ENCODE data around the gene NPW. TPM values are rescaled to one million over a fixed set of nuclear protein-coding genes. Genes with fewer than 3 reads are reported as not detected.
A peak's percentile ranks its signal among the peaks of the same experiment; 100 is the strongest.

Gene NPW
- total RNA-seq, 3 donors from 2014 or later: not detected

- no peak for DNase-seq (ENCODE audit: low spot score in 2 of 2)
- intact Hi-C loops (cut with DNase I; ENCODE audit: low total_unique reads): no loop called here
These were observed 38.9 kb upstream of the NPW start for GRCh38 chr16:1980770-1981087.

GRCh38 chr16:1981398-1981836 lies 38.2 kb upstream of the NPW start, which contains the start of gene NOXO1:
TSS of gene NOXO1 (minus strand) at chr16:1981469. CDS start at chr16:1981179, 290 bp downstream.
- H3K27ac ChIP-seq: peak within 1 kb of the TSS in 1 of 2 donors; percentile 42
- DNase-seq (ENCODE audit: low spot score in 2 of 2): no peak
- intact Hi-C loops (cut with DNase I; ENCODE audit: low total_unique reads): no loop called here
- no peaks in the 10 kb centered on the region for H3K9me3 ChIP-seq
- peaks cover 8 to 14% of the 10 kb centered on the region in 2 donors for H3K4me1 ChIP-seq
- peak within 1 kb of the TSS in 1 of 3 donors; percentile 60 for H3K4me3 ChIP-seq
- peaks cover 6% of the 10 kb centered on the region for H3K36me3 ChIP-seq
- TF ChIP-seq POLR2AphosphoS5 (IDR thresholded peaks at IDR 0.05): no peak
- no peak for TF ChIP-seq CTCF (IDR thresholded peaks at IDR 0.05)
- TF ChIP-seq POLR2A (IDR thresholded peaks at IDR 0.05): no peak
- peaks cover 0 to 14% of the 10 kb centered on the region in 2 donors for H3K27me3 ChIP-seq

More at GRCh38 chr16:1980770-1981087, 38.9 kb upstream of the NPW start:
- TF ChIP-seq POLR2AphosphoS5 (IDR thresholded peaks at IDR 0.05): no peak
- no peak for TF ChIP-seq CTCF (IDR thresholded peaks at IDR 0.05)
- no peak for TF ChIP-seq POLR2A (IDR thresholded peaks at IDR 0.05)
- H3K27me3 ChIP-seq: peaks cover 0 to 14% of the 10 kb centered on the region in 2 donors
- H3K9me3 ChIP-seq: no peaks in the 10 kb centered on the region
- H3K27ac ChIP-seq: no peak overlapping the region
- peaks cover 6% of the 10 kb centered on the region for H3K36me3 ChIP-seq
- peaks cover 8 to 14% of the 10 kb centered on the region in 2 donors for H3K4me1 ChIP-seq
- H3K4me3 ChIP-seq: no peak overlapping the region

- H3K27me3 ChIP-seq: peaks cover 0 to 14% of the 10 kb centered on the region in 2 donors
- intact Hi-C loops (cut with DNase I; ENCODE audit: low total_unique reads): no loop called here
- no peak overlapping the region for H3K4me3 ChIP-seq
- H3K36me3 ChIP-seq: peaks cover 6% of the 10 kb centered on the region
- H3K9me3 ChIP-seq: no peaks in the 10 kb centered on the region
- TF ChIP-seq POLR2AphosphoS5 (IDR thresholded peaks at IDR 0.05): no peak
- no peak for TF ChIP-seq CTCF (IDR thresholded peaks at IDR 0.05)
- no peak for TF ChIP-seq POLR2A (IDR thresholded peaks at IDR 0.05)
- DNase-seq (ENCODE audit: low spot score in 2 of 2): peak in 1 of 2 donors; percentile 78
- peak overlapping the region in 1 of 2 donors; percentile 42 for H3K27ac ChIP-seq
- peaks cover 8 to 14% of the 10 kb centered on the region in 2 donors for H3K4me1 ChIP-seq
These were observed 37.6 kb upstream of the NPW start for GRCh38 chr16:1982013-1982433.

GRCh38 chr16:1982991-1983543 lies 36.5 kb upstream of the NPW start:
- peak overlapping the region; percentile 70 to 79 for H3K27ac ChIP-seq
- no peak for DNase-seq (ENCODE audit: low spot score in 2 of 2)
- H3K27me3 ChIP-seq: peaks cover 0 to 14% of the 10 kb centered on the region in 2 donors
- H3K4me3 ChIP-seq: peak overlapping the region; percentile 72 to 99 (median 85)
- intact Hi-C loops (cut with DNase I; ENCODE audit: low total_unique reads): no loop called here
- TF ChIP-seq CTCF (IDR thresholded peaks at IDR 0.05) (no peak), POLR2AphosphoS5 (IDR thresholded peaks at IDR 0.05) (no peak), POLR2A (IDR thresholded peaks at IDR 0.05) (no peak)
- peaks cover 8 to 14% of the 10 kb centered on the region in 2 donors for H3K4me1 ChIP-seq
- H3K36me3 ChIP-seq: peaks cover 4% of the 10 kb centered on the region
- no peaks in the 10 kb centered on the region for H3K9me3 ChIP-seq

GRCh38 chr16:1983544-1984346 lies 35.8 kb upstream of the NPW start, which contains the start of gene GFER:
TSS of gene GFER (plus strand) at chr16:1984193. CDS start at chr16:1984219, 26 bp downstream.
- Histone ChIP-seq H3K4me3 (peak within 1 kb of the TSS; percentile 72 to 99 (median 85)), H3K4me1 (peaks cover 8 to 14% of the 10 kb centered on the region in 2 donors), H3K9me3 (no peaks in the 10 kb centered on the region), H3K27ac (peak within 1 kb of the TSS; percentile 70 to 79), H3K36me3 (no peaks in the 10 kb centered on the region), H3K27me3 (peaks cover 0 to 18% of the 10 kb centered on the region in 2 donors)
- DNase-seq (ENCODE audit: low spot score in 2 of 2): peak in 1 of 2 donors; percentile 52
- TF ChIP-seq CTCF (IDR thresholded peaks at IDR 0.05): no peak
- TF ChIP-seq POLR2AphosphoS5 (IDR thresholded peaks at IDR 0.05): peak in 2 of 3 donors; percentile 33 to 34
- TF ChIP-seq POLR2A (IDR thresholded peaks at IDR 0.05): no peak
- intact Hi-C loops (cut with DNase I; ENCODE audit: low total_unique reads): no loop called here

Measured in breast epithelium (tissue), 4 donors.